Esophagus squamous epithelium (tissue), 5 donors: ENCODE results near the gene ITGA2B. TPM values are rescaled to one million over a fixed set of nuclear protein-coding genes. Genes with fewer than 3 reads are reported as not detected.
A peak's percentile ranks its signal among the peaks of the same experiment; 100 is the strongest.

Experiments used
- DNase-seq: peaks from one replicate; lab custom pipeline; 2025; lab: John Stamatoyannopoulos, UW
- H3K27ac ChIP-seq, 4 donors: fragments of 200-600 bp; sonication (generic); one replicate each; pipeline ENCODE4 v1.5.1; 2016 to 2019; ENCODE audit warnings: mild to moderate bottlenecking in 1 of 4
- H3K27me3 ChIP-seq, 4 donors: fragments of 200-600 bp; sonication (generic); 1 replicate in 3 of 4; 2 replicates in 1 of 4; pipeline versions ENCODE4 v1.5.1 to v1.6.0; 2017 to 2021; ENCODE audit warnings: antibody characterized with exemption in 1 of 4
- H3K36me3 ChIP-seq, 3 donors: fragments of 200-600 bp; sonication (generic); one replicate each; pipeline ENCODE4 v1.5.1; 2016 to 2019
- H3K4me1 ChIP-seq, 3 donors: fragments of 200-600 bp; sonication (generic); one replicate each; pipeline ENCODE4 v1.5.1; 2017 to 2019
- H3K4me3 ChIP-seq, 4 donors: fragments of 200-600 bp; sonication (generic); 1 replicate in 3 of 4; 2 replicates in 1 of 4; pipeline ENCODE4 v1.5.1; 2016 to 2019; ENCODE audit warnings: mild to moderate bottlenecking in 2 of 4, moderate library complexity in 1 of 4
- H3K9me3 ChIP-seq, 3 donors: fragments of 200-600 bp; sonication (generic); one replicate each; pipeline ENCODE4 v1.5.1; 2016 to 2019
- POLR2A ChIP-seq, 4 donors: fragments of 450-650 bp; IDR thresholded peaks; one replicate each; pipeline ENCODE4 v1.6.1; 2017; ENCODE audit warnings: antibody characterized with exemption in 4 of 4, mild to moderate bottlenecking in 4 of 4, moderate library complexity in 3 of 4
- WGBS, 2 donors: methylation state at CpG; one replicate each; pipeline ENCODE4 v1.1.5; 2018; 5-methylcytosine and 5-hydroxymethylcytosine counted together
- intact Hi-C: fragments of 100-400 bp; cut with DNase I; formaldehyde crosslinking; loops from one replicate; pipeline ENCODE4 v1.15.0; 2022
- total RNA-seq, 4 donors: library from RNA; depleted of rRNA; stranded (reverse); fragments of >200 nt; gene quantifications; one replicate each; pipeline ENCODE4 v1.1.0, GENCODE V29; 2016
- TF ChIP-seq, protein P1 (sequence below), 6 experiments: fragments of 450-650 bp in 4 of 6; fragments of 200-600 bp in 2 of 6; sonication (generic) in 2 of 6; IDR thresholded peaks; one replicate each; pipeline ENCODE4 v1.5.1; 2016 to 2019; ENCODE audit warnings: antibody characterized with exemption in 6 of 6, mild to moderate bottlenecking in 4 of 6, moderate library complexity in 4 of 6
- donor health status: DM: yes; HTN: yes; CAD: no.

ITGA2B gene
- total RNA-seq, 4 donors from 2014 or later: 0.26 to 0.76 (median 0.70) TPM; not detected in 1

DNA sequence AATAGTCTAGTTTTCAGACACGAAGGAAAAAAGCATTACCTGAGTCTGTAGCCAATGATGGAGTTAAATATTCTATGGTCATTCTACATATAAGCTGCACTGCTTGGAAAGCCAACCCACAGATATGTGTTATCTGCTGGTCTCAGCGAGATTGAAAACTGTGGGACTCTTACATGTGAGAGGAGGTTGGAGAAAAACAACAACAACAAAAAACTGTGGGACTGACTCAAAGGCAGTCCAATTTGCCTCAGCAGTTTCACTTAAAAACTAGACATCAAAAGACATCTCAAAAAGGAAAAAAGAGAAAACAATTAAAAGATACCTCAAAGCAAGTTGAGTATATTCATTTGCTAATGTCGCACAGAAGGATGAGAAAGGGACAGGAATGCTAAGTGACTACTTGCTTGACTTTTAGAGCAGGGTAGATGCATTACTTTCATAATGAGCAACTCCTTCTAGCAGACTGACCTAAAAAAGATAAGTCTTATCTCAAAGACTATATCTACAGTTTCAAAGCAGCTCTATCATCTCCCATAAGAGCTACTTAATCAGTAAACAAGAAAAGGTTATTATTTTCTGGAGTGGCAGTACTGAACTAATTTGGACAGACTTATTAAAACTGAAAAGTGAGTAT, 35.5 kb upstream of the ITGA2B start:
- TF ChIP-seq POLR2A (IDR thresholded peaks at IDR 0.05): no peak
- TF ChIP-seq, protein P1, sequence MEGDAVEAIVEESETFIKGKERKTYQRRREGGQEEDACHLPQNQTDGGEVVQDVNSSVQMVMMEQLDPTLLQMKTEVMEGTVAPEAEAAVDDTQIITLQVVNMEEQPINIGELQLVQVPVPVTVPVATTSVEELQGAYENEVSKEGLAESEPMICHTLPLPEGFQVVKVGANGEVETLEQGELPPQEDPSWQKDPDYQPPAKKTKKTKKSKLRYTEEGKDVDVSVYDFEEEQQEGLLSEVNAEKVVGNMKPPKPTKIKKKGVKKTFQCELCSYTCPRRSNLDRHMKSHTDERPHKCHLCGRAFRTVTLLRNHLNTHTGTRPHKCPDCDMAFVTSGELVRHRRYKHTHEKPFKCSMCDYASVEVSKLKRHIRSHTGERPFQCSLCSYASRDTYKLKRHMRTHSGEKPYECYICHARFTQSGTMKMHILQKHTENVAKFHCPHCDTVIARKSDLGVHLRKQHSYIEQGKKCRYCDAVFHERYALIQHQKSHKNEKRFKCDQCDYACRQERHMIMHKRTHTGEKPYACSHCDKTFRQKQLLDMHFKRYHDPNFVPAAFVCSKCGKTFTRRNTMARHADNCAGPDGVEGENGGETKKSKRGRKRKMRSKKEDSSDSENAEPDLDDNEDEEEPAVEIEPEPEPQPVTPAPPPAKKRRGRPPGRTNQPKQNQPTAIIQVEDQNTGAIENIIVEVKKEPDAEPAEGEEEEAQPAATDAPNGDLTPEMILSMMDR (IDR thresholded peaks at IDR 0.05): no peak
- no peak for DNase-seq
- peaks cover 0 to 97% (median 28%) of the 10 kb centered on the region in 3 donors for H3K36me3 ChIP-seq
- H3K27me3 ChIP-seq: no peaks in the 10 kb centered on the region
- intact Hi-C loops: no loop called here
- H3K4me1 ChIP-seq: peaks cover 0 to 7% (median 3%) of the 10 kb centered on the region in 3 donors
- no peak overlapping the region for H3K4me3 ChIP-seq
- H3K27ac ChIP-seq: no peak overlapping the region
- no peaks in the 10 kb centered on the region for H3K9me3 ChIP-seq
- 86 to 89% methylated on average over 3 of the region's 3 CpGs for WGBS, 2 donors

- no peak overlapping the region for H3K4me3 ChIP-seq
Observed at GRCh38 chr17:44417553-44417952, 28.1 kb upstream of the ITGA2B start.

DNA sequence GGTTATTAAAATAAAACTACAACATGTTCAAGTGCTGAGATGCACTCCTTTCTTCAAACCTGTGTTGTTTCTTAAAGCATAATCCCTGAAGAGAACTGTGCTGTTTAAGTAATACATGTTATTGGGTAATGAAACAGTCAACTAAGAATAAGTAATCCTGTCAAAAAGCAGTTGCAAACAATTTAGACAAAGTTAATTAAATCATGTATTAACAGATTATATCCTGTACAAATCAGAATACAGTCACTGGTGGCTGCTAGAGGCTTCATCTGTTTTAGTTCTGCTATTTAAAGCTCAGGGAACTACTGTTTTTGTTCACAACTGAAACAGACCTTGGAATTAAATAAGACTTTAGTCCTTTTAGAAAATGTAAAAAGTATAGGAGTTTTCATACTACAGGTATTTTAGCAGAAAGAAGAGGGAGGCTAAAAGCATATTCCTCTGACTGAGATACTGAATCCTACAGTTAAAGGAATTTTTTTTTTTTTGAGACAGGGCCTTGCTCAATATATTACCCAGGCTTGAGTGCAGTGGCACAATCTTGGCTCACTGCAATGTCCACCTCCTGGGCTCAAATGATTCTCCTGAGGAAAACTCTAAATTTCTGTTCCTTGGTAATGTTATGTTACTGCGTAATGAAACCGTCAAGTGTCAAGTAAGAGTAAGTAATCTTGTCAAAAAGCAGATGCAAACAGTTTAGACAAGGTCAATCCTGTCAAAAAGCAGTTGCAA, 27.3 kb upstream of the ITGA2B start:
- peaks cover 0 to 22% (median 6%) of the 10 kb centered on the region in 3 donors for H3K4me1 ChIP-seq
- 88 to 93% methylated on average over 2 of the region's 2 CpGs for whole genome bisulfite sequencing, 2 donors
- TF ChIP-seq, protein P1 (IDR thresholded peaks at IDR 0.05): no peak
- TF ChIP-seq POLR2A (IDR thresholded peaks at IDR 0.05): no peak
- peak overlapping the region; percentile 28 to 70 (median 50) for H3K27ac ChIP-seq
- no peak overlapping the region for H3K4me3 ChIP-seq
- intact Hi-C loops: no loop called here
- DNase-seq: no peak
- H3K27me3 ChIP-seq: no peaks in the 10 kb centered on the region
- H3K9me3 ChIP-seq: no peaks in the 10 kb centered on the region
- H3K36me3 ChIP-seq: peaks cover 0 to 81% (median 3%) of the 10 kb centered on the region in 3 donors

More at GRCh38 chr17:44417553-44417952, 28.1 kb upstream of the ITGA2B start:
- DNase-seq: no peak
- WGBS, 2 donors: 21 to 28% methylated on average over 2 of the region's 2 CpGs
- Histone ChIP-seq H3K4me1 (peaks cover 0 to 22% (median 6%) of the 10 kb centered on the region in 3 donors), H3K27ac (peak overlapping the region; percentile 28 to 70 (median 50)), H3K36me3 (peaks cover 0 to 84% (median 3%) of the 10 kb centered on the region in 3 donors), H3K27me3 (no peaks in the 10 kb centered on the region), H3K9me3 (no peaks in the 10 kb centered on the region)
- TF ChIP-seq POLR2A (IDR thresholded peaks at IDR 0.05): no peak
- TF ChIP-seq, protein P1 (IDR thresholded peaks at IDR 0.05): no peak
- intact Hi-C loops: no loop called here

GRCh38 chr17:44414394-44415155, 25.1 kb upstream of the ITGA2B start:
- TF ChIP-seq POLR2A (IDR thresholded peaks at IDR 0.05): no peak
- TF ChIP-seq, protein P1 (IDR thresholded peaks at IDR 0.05): no peak
- H3K36me3 ChIP-seq: peaks cover 0 to 70% (median 0%) of the 10 kb centered on the region in 3 donors
- 88 to 100% methylated on average over 1 of the region's 1 CpG for WGBS, 2 donors
- DNase-seq: no peak
- intact Hi-C loops: no loop called here
- no peaks in the 10 kb centered on the region for H3K9me3 ChIP-seq
- H3K4me3 ChIP-seq: no peak overlapping the region
- no peaks in the 10 kb centered on the region for H3K27me3 ChIP-seq
- H3K4me1 ChIP-seq: peaks cover 0 to 15% (median 3%) of the 10 kb centered on the region in 3 donors
- no peak overlapping the region for H3K27ac ChIP-seq
